HCT116 (cell line): Measurements from ENCODE around the gene PER2.

Experiments used
- EZH2 ChIP-seq: fragments of 200-600 bp; sonication (generic); IDR thresholded peaks from 2 replicates; pipeline ENCODE4 v1.6.1; 2017; ENCODE audit warnings: antibody characterized with exemption, mixed run types
- EZH2phosphoT487 ChIP-seq: fragments of 200-600 bp; IDR thresholded peaks from 2 replicates; pipeline ENCODE4 v1.6.1; 2018; ENCODE audit warnings: antibody characterized with exemption, borderline replicate concordance
- RAD21 ChIP-seq: IDR thresholded peaks from 2 replicates; pipeline ENCODE4 v1.6.1; 2012; ENCODE audit warnings: low read depth, mild to moderate bottlenecking
- TCF7L2 ChIP-seq: IDR thresholded peaks from 2 replicates; pipeline ENCODE4 v1.7.0; 2011; ENCODE audit warnings: borderline replicate concordance, inconsistent platforms; ENCODE audit not compliant: insufficient read depth, insufficient read length; ENCODE audit errors: extremely low read depth
- YY1 ChIP-seq: IDR thresholded peaks from 2 replicates; pipeline ENCODE4 v1.6.1; 2011; ENCODE audit warnings: low read length, low read depth, moderate library complexity, mild to moderate bottlenecking; ENCODE audit not compliant: insufficient replicate concordance; ENCODE audit errors: extremely low read depth
- TF ChIP-seq, protein P1 (sequence below), 3 experiments: fragments of 200-600 bp in 1 of 3; sonication (generic) in 1 of 3; IDR thresholded peaks in 2 of 3; conservative IDR thresholded peaks in 1 of 3; 2 replicates each; pipeline ENCODE4 v1.5.1; 2012 to 2017; ENCODE audit warnings: low read depth in 2 of 3, low read length in 2 of 3, antibody characterized with exemption in 1 of 3, borderline replicate concordance in 1 of 3, control low read depth in 1 of 3, mild to moderate bottlenecking in 1 of 3, mixed read lengths in 1 of 3, mixed run types in 1 of 3, moderate library complexity in 1 of 3; ENCODE audit not compliant: insufficient read depth in 1 of 3
- TF ChIP-seq, protein P2 (sequence below): IDR thresholded peaks from 2 replicates; pipeline ENCODE4 v1.6.1; 2012; ENCODE audit warnings: low read depth

DNA sequence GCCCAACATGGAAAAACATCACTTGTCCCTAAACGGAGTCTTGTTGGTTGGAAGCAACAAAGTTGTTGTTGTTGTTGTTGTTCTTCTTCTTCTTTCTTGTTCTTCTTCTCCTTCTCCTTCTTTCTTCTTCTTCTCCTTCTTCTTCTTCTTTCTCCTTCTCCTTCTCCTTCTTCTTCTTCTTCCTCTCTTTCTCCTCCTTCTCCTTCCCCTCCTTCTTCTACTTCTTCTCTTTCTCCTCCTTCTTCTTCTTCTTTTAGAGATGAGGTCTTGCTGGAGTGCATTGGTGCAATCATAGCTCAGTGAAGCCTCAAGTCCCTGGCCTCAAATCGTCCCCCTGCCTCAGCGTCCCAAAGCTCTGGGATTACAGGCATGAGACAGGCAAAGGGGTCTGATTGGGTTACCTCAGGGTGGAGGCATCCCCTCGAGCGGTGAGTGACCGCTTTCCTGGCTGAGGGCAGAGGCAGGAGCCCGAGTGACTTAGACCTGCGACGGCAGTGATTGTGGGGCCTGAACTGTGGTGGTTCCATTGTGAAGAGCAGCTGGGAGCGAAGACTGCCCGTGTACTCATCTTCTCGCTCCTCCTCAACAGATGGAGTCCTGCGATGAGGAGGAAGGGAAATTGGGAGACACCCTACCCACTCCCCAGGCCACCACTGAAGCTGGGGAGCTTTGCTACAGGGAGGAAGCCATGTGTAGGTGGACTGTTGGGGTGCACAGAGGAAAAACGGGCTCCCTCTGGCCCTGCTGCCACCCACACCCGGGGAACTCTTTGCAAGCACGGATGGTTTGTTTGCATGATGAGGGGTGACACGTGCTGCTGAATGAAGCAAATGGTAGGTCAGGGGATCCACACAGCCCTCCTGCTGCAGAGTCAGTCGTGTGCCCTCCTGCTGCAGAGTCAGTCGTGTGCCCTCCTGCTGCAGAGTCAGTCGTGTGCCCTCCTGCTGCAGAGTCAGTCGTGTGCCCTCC, 7.0 kb upstream of the PER2 start:
- TF ChIP-seq, protein P1, sequence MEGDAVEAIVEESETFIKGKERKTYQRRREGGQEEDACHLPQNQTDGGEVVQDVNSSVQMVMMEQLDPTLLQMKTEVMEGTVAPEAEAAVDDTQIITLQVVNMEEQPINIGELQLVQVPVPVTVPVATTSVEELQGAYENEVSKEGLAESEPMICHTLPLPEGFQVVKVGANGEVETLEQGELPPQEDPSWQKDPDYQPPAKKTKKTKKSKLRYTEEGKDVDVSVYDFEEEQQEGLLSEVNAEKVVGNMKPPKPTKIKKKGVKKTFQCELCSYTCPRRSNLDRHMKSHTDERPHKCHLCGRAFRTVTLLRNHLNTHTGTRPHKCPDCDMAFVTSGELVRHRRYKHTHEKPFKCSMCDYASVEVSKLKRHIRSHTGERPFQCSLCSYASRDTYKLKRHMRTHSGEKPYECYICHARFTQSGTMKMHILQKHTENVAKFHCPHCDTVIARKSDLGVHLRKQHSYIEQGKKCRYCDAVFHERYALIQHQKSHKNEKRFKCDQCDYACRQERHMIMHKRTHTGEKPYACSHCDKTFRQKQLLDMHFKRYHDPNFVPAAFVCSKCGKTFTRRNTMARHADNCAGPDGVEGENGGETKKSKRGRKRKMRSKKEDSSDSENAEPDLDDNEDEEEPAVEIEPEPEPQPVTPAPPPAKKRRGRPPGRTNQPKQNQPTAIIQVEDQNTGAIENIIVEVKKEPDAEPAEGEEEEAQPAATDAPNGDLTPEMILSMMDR (IDR thresholded peaks at IDR 0.05 in 2 of 3, conservative IDR thresholded peaks at IDR 0.05 in 1 of 3; ENCODE audit: borderline replicate concordance in 1 of 3, insufficient read depth in 1 of 3, low read depth in 2 of 3, low read length in 2 of 3): no peak
- no peak for TF ChIP-seq EZH2phosphoT487
- no peak for TF ChIP-seq TCF7L2
- TF ChIP-seq YY1: no peak
- TF ChIP-seq EZH2: no peak
- TF ChIP-seq, protein P2, sequence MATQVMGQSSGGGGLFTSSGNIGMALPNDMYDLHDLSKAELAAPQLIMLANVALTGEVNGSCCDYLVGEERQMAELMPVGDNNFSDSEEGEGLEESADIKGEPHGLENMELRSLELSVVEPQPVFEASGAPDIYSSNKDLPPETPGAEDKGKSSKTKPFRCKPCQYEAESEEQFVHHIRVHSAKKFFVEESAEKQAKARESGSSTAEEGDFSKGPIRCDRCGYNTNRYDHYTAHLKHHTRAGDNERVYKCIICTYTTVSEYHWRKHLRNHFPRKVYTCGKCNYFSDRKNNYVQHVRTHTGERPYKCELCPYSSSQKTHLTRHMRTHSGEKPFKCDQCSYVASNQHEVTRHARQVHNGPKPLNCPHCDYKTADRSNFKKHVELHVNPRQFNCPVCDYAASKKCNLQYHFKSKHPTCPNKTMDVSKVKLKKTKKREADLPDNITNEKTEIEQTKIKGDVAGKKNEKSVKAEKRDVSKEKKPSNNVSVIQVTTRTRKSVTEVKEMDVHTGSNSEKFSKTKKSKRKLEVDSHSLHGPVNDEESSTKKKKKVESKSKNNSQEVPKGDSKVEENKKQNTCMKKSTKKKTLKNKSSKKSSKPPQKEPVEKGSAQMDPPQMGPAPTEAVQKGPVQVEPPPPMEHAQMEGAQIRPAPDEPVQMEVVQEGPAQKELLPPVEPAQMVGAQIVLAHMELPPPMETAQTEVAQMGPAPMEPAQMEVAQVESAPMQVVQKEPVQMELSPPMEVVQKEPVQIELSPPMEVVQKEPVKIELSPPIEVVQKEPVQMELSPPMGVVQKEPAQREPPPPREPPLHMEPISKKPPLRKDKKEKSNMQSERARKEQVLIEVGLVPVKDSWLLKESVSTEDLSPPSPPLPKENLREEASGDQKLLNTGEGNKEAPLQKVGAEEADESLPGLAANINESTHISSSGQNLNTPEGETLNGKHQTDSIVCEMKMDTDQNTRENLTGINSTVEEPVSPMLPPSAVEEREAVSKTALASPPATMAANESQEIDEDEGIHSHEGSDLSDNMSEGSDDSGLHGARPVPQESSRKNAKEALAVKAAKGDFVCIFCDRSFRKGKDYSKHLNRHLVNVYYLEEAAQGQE: no peak
- TF ChIP-seq RAD21: no peak
